ENCODE data around the gene KDM4C.
"Not testable (repeated sequence)": the region's sequence is repeated elsewhere in the genome, so short reads cannot be mapped to it uniquely, and the experiment has no call there.

Gene KDM4C

GRCh38 chr9:6941501-6941900 is 183.7 kb downstream of the KDM4C start:
- DNase-seq: no peak

GRCh38 chr9:6942406-6942805 is 184.6 kb downstream of the KDM4C start:
- DNase-seq: no peak

- no peak for DNase-seq
These were observed 185.5 kb downstream of the KDM4C start for GRCh38 chr9:6943293-6943692.

- no peak for DNase-seq
These were observed 186.3 kb downstream of the KDM4C start for GRCh38 chr9:6944093-6944551.

GRCh38 chr9:6944896-6945295 is 187.1 kb downstream of the KDM4C start:
- DNase-seq: no peak

- no peak for DNase-seq
These were observed 188.0 kb downstream of the KDM4C start for GRCh38 chr9:6945816-6946215.

GRCh38 chr9:6946583-6947166 is 188.9 kb downstream of the KDM4C start:
- DNase-seq: no peak

- DNase-seq: not testable (repeated sequence)
These were observed 191.1 kb downstream of the KDM4C start for GRCh38 chr9:6948921-6949320.

- DNase-seq: no peak
These were observed 197.6 kb downstream of the KDM4C start for GRCh38 chr9:6955251-6955921.

- no peak for DNase-seq
These were observed 199.1 kb downstream of the KDM4C start for GRCh38 chr9:6956879-6957278.

GRCh38 chr9:6959270-6960000 is 201.7 kb downstream of the KDM4C start:
- DNase-seq: no peak

GRCh38 chr9:6960777-6961176 is 203.0 kb downstream of the KDM4C start:
- DNase-seq: no peak

- no peak for DNase-seq
These were observed 204.2 kb downstream of the KDM4C start for GRCh38 chr9:6961845-6962522.

- no peak for DNase-seq
These were observed 207.8 kb downstream of the KDM4C start for GRCh38 chr9:6965566-6965965.

GRCh38 chr9:6968271-6968670 is 210.5 kb downstream of the KDM4C start:
- no peak for DNase-seq

GRCh38 chr9:6969805-6970204 is 212.0 kb downstream of the KDM4C start:
- no peak for DNase-seq

- no peak for DNase-seq
These were observed 215.3 kb downstream of the KDM4C start for GRCh38 chr9:6973089-6973488.

GRCh38 chr9:6973762-6974161 is 216.0 kb downstream of the KDM4C start:
- no peak for DNase-seq

- no peak for DNase-seq
These were observed 217.4 kb downstream of the KDM4C start for GRCh38 chr9:6975198-6975597.

GRCh38 chr9:6977761-6978160 is 220.0 kb downstream of the KDM4C start:
- DNase-seq: no peak

- no peak for DNase-seq
These were observed 220.8 kb downstream of the KDM4C start for GRCh38 chr9:6978591-6978990.

GRCh38 chr9:6984941-6985578 is 227.3 kb downstream of the KDM4C start:
- no peak for DNase-seq
